K562 (cell line): ENCODE measurements around the gene CCSER1.

Experiments
- EZH2 ChIP-seq: IDR thresholded peaks from 2 replicates; pipeline ENCODE4 v1.6.1; 2012; ENCODE audit warnings: low read depth, mild to moderate bottlenecking, inconsistent platforms, low read length, borderline replicate concordance
- POLR2A ChIP-seq: fragments of 450-650 bp; conservative IDR thresholded peaks from 2 replicates; pipeline ENCODE4 v1.6.1; 2016
- POLR2AphosphoS2 ChIP-seq: IDR thresholded peaks from 2 replicates; pipeline ENCODE4 v1.6.1; 2012; ENCODE audit warnings: low read length, improper control_type of control experiment
- SIN3A ChIP-seq, 2 experiments: fragments of 150-350 bp in 1 of 2; IDR thresholded peaks; 2 replicates each; pipeline ENCODE4 v1.6.1; 2011 to 2016; ENCODE audit warnings: borderline replicate concordance in 2 of 2, low read depth in 2 of 2, low read length in 2 of 2, mild to moderate bottlenecking in 2 of 2, moderate library complexity in 2 of 2; ENCODE audit not compliant: control insufficient read depth in 1 of 2
- SP1 ChIP-seq: sonication (generic); formaldehyde crosslinking; IDR thresholded peaks from 2 replicates; pipeline ENCODE4 v1.8.1; 2022; ENCODE audit warnings: mild to moderate bottlenecking, missing genetic modification reagents
- ZBTB1 ChIP-seq: sonication (generic); formaldehyde crosslinking; IDR thresholded peaks from 2 replicates; pipeline ENCODE4 v1.8.1; 2023; ENCODE audit warnings: missing genetic modification reagents, low read depth, mild to moderate bottlenecking, borderline replicate concordance
- TF ChIP-seq, protein P1 (sequence below): sonication (generic); formaldehyde crosslinking; IDR thresholded peaks from 2 replicates; pipeline ENCODE4 v1.8.1; 2023; ENCODE audit warnings: mild to moderate bottlenecking, missing genetic modification reagents

DNA sequence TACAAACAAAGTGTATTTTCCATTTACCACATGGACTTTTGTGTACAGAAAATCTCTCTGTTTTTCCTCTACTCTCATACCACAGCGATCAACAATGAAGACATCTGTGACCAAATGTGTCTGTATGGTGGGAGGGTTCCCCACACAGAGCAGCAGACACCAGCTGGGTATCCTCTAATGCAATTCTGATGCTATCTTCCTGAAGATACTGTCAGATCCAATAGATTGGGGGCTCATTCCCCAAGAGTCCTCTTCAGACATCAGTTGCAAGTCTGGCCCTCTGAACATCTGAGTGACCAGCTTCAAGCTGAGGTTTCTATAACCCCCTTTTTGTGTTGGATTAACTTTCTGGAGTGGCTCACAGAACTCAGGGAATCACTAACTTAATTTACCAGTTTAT, 659.4 kb downstream of the CCSER1 start:
- TF ChIP-seq POLR2A (no peak), POLR2AphosphoS2 (no peak), ZBTB1 (CRISPR knock-in tag) (no peak), SP1 (CRISPR knock-in tag) (no peak), EZH2 (no peak), SIN3A (IDR thresholded peaks at IDR 0.05; ENCODE audit: borderline replicate concordance in 2 of 2, control insufficient read depth in 1 of 2, low read depth in 2 of 2, low read length in 2 of 2) (no peak)
- TF ChIP-seq, protein P1, sequence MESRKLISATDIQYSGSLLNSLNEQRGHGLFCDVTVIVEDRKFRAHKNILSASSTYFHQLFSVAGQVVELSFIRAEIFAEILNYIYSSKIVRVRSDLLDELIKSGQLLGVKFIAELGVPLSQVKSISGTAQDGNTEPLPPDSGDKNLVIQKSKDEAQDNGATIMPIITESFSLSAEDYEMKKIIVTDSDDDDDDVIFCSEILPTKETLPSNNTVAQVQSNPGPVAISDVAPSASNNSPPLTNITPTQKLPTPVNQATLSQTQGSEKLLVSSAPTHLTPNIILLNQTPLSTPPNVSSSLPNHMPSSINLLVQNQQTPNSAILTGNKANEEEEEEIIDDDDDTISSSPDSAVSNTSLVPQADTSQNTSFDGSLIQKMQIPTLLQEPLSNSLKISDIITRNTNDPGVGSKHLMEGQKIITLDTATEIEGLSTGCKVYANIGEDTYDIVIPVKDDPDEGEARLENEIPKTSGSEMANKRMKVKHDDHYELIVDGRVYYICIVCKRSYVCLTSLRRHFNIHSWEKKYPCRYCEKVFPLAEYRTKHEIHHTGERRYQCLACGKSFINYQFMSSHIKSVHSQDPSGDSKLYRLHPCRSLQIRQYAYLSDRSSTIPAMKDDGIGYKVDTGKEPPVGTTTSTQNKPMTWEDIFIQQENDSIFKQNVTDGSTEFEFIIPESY (CRISPR knock-in tag), result no peak
